Stimulated activated CD4-positive, alpha-beta T cell treated with anti-CD3 and anti-CD28 coated beads, TNF-alpha, amount 100 ng/mL, for 1 hour (primary cell): ENCODE measurements around the gene RUNX1.
"Not testable (repeated sequence)": the region's sequence is repeated elsewhere in the genome, so short reads cannot be mapped to it uniquely, and the experiment has no call there.

Experiments used
- DNase-seq, 3 donors: peaks; one replicate each; pipeline ENCODE4 v3.0.0-alpha.2; 2020; ENCODE audit warnings: low read depth in 3 of 3, low spot score in 1 of 3

Gene RUNX1

GRCh38 chr21:34994766-34995631 lies 54.1 kb downstream of the RUNX1 start:
- no peak for DNase-seq

- DNase-seq: not testable (repeated sequence)
These were observed 55.6 kb downstream of the RUNX1 start for GRCh38 chr21:34993521-34993921.

DNA sequence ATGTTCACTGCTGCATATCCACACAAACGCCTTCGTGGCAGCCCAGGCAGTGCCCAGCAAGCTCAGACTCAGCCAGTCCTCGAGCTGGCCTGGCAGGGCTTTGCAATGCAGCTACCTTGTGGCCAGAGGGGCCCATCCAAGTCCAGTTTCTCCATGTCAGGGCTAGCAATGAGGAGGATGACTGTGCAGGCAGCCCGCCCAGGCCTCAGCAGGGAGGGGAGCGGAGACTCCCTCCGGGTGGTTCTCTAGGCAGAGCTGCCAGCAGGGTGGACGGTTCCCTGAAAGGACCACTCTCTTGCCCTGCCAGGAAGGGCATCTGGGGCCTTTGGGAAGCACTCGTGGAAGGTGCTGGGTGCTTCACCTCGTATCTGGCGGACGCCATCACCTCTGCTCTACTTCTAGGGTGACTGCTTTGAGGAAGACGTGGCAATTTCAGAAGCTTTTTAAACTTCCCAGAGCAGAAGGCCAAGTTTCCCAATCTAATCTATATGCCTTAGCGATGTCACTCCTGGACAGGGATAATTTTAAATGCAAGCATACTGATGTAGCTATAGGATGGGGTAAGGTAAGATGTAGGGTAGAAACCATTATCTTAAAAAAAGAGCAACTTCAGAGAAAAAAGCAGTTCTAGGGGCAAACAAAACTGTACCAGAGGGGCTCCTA lies 56.2 kb downstream of the RUNX1 start:
- no peak for DNase-seq

DNA sequence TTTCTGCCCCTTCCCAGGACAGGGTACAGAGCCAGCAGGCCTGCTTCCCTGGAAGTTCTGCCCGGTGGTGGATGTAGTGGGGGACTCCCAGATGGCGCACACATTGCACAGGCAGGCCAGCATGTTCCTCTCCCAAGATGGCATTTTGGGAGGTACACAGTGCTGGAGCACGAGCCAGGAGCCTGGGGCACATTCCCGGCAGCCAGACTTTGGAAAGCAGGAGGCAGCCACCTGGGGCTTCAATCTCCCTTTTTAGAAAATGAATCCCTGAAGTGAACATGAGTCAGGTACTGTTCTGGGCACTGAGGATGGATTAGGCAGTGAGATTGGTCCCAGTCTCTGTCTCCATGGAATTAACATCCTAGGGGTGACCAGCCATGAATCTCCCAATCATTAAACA lies 56.9 kb downstream of the RUNX1 start:
- DNase-seq: no peak

DNA sequence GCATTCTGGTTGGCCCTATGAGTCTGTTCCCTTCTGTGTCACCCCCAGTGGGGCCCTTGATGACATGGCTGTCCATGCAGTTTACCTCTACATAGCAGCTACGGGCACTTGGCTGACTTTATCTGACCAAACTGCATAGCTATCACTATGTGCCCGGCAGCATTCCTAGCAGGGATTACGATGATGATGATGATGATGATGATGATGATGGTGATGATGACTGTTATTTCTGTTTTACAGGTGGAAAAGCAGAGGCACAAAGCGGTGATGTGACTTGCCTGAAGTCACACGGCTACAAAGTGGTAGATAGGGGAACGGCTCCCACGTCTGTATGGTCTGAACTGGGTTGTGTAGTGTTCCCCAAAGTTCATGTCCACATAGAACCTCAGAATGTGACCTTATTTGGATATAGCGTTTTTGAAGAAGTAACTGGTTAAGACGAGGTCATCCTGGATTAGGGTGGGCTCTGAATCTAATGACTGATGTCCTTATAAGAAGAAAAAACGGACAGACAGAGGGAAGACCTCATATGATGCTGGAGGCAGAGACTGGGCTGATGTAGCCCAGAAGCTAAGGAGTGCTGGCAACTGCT lies 57.6 kb downstream of the RUNX1 start:
- DNase-seq: no peak

- no peak for DNase-seq
These were observed 58.3 kb downstream of the RUNX1 start for GRCh38 chr21:34990842-34991241.

GRCh38 chr21:34989337-34990151 lies 59.6 kb downstream of the RUNX1 start:
- no peak for DNase-seq

DNA sequence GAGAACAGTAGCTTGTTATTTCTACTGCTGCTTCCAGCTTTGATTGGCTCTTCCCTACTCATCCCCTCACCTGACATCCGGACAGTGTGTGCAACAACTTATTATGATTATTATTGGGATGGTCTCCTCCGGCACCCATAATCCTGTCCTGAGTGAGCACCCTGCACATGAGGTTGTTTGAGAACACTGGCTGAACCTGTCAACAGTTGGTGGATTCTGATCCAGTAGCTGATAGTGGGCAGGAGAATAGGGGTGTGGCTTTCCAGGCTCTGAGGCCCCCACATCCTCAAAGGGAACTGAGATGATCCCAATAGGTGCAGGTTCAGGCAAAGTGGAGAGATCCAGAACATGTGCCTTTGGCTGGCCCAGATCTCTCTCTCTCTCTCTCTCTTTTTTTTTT lies 60.5 kb downstream of the RUNX1 start:
- no peak for DNase-seq

- DNase-seq: no peak
These were observed 61.0 kb downstream of the RUNX1 start for GRCh38 chr21:34988139-34988538.

GRCh38 chr21:34987501-34988072 lies 61.5 kb downstream of the RUNX1 start:
- no peak for DNase-seq

- peak; percentile 35 to 45 (median 38) for DNase-seq
These were observed 62.3 kb downstream of the RUNX1 start for GRCh38 chr21:34986561-34987500.

DNA sequence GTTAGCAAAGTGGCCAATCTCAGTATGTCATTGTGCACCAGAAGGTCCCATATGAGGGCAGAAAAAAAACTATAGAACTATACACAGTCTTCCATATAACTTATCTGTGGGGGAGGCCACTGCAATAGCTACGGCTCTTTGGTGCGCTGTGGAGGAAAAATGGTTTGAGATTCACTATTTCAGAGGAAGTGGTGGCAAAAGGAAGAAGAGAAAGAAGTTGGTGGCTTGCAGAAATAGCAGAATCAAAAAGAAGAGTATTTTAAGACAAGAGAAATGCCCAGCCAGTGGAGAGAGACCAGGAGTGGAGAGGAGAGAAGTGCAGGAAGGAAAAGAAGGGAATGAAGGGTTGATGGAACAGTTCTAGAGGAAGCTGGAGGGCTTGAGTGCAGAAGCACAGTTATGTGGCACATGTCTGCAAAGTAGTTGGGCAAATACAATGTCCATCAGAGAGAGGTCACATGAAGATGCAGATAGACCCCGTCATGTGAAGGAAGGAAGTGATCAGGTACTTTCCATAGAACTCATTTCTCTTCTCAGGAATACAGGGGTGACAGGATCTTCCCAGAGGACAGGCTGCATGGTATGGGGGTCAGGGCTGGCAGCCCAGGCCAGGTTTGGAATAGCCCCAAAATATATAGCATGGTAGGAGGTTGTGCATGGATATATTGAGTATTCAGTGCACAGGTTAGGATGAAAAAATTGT lies 64.6 kb downstream of the RUNX1 start:
- DNase-seq: no peak

GRCh38 chr21:34983680-34984086 lies 65.4 kb downstream of the RUNX1 start:
- DNase-seq: peak in 2 of 3 donors; percentile 33 to 39

DNA sequence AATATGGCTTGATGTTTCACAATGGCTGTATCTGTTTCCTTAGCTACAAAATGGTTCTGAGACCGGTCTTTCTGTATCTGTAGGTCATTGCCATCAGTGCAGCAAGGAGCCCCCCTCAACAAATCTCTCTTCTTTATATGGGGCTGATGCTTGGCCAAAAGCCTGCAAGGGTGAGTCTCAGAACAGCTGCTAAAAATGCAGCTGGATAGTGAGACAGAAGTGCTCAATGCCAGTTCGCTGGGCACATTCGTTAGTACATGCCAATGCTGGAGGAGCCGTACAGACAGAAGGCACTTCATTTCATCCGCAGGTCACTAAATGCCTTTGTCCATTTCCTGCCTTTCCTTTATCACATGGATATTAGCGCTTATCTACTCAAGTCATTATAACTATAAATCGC lies 67.3 kb downstream of the RUNX1 start:
- DNase-seq: no peak

DNA sequence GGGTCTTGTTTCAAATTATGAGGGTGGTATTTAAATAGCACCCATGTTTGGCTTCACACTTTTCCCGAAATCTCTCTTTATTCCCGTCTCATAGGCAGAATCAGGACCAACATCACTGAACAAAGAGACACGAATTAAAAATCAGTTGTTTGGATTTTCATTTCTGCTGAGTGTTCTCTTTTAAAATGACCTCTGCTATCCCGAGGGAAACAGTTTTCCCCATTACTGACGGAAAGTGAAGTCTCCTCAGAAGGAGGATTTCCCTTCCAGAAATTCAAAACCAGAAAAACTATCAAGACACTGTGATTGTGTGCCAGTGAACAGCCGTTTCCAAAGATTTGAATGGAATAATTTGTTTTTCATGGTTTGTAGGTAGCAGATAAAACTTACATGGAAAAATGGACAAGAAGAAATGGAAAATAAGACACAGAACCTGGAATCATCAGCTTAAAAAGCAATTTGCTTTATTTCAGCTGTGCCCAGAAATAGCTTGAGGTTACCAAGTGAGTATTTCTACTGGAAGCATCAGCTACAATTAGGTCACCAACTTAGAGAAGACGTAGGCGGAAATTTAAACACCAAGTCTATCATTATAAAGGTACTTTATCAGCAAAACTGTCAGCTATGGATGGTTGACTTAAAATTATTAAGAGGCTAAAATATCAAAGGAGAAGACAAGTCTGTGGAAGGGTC lies 68.5 kb downstream of the RUNX1 start:
- DNase-seq: no peak

DNA sequence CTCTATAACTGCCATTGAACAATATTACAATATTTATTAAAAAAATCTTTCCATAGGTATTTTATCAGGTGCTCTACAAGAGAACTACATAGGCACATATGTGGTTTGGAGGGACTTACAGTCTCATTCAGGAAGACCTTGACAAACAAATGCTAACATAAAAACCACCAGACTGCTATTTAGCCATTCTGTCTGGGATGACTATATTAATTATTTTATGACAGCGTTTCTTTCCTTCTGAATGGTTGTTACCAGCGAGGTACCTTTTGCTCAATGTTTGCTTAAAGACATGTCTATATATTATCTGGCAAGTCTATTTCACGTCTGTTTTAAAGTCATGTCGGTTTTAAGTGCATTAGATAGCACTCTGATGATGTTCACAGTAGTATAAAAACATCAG lies 69.7 kb downstream of the RUNX1 start:
- DNase-seq: no peak

GRCh38 chr21:34977333-34977732 lies 71.8 kb downstream of the RUNX1 start:
- DNase-seq: no peak

- DNase-seq: no peak
These were observed 74.7 kb downstream of the RUNX1 start for GRCh38 chr21:34974162-34974981.
